IMR-90 (cell line): Measurements from ENCODE around the gene DDN. TPM values are rescaled to one million over a fixed set of nuclear protein-coding genes. Genes with fewer than 3 reads are reported as not detected.

Experiments used
- ATAC-seq: fragments of 200-7000 bp; cut with Tn5 transposase; 2 replicates; pipeline ENCODE4 v1.9.1; 2020; ENCODE audit warnings: low read depth, mild to moderate bottlenecking, moderate library complexity
- BruUV-seq: library from RNA; stranded (reverse); fragments of 400-500 nt; replicated peaks from 2 replicates; lab custom pipeline; 2021; lab: Mats Ljungman, UMichigan
- CTCF ChIA-PET: fragments of 300-600 bp; formaldehyde crosslinking; extraction: SDS; loops from one replicate; lab custom pipeline; 2021; ENCODE audit warnings: antibody characterized with exemption; lab: Yijun Ruan, JAX
- POLR2A ChIA-PET: fragments of 300-600 bp; sonication (Branson Sonifier 250); formaldehyde crosslinking; loops from one replicate; lab custom pipeline; 2022; ENCODE audit warnings: antibody characterized with exemption; ENCODE audit not compliant: unreplicated experiment; lab: Charles Lee
- DNase-seq: peaks from one replicate; pipeline ENCODE4 v3.0.0; 2013
- H2AFZ ChIP-seq: replicated peaks from 2 replicates; pipeline ENCODE3; 2013; ENCODE audit warnings: low read length, mild to moderate bottlenecking; ENCODE audit not compliant: poor library complexity
- H2AK5ac ChIP-seq: 2 replicates; pipeline ENCODE4 v1.6.1; 2013; ENCODE audit warnings: low read depth, low read length, inconsistent platforms
- H2AK9ac ChIP-seq: replicated peaks from 2 replicates; pipeline ENCODE3; 2013; ENCODE audit warnings: mild to moderate bottlenecking, low read depth, low read length, moderate library complexity; ENCODE audit not compliant: poor library complexity
- H2BK120ac ChIP-seq: 2 replicates; pipeline ENCODE4 v1.6.1; 2013; ENCODE audit warnings: low read depth, low read length, inconsistent platforms
- H2BK15ac ChIP-seq: 3 replicates; pipeline ENCODE4 v1.6.1; 2013; ENCODE audit warnings: low read depth, low read length, inconsistent platforms
- H2BK20ac ChIP-seq: 2 replicates; pipeline ENCODE4 v1.6.1; 2013; ENCODE audit warnings: low read depth, mild to moderate bottlenecking, inconsistent platforms, low read length, moderate library complexity
- H2BK5ac ChIP-seq: 2 replicates; pipeline ENCODE4 v1.6.1; 2013; ENCODE audit warnings: mild to moderate bottlenecking, low read depth, low read length, inconsistent platforms; ENCODE audit not compliant: poor library complexity, severe bottlenecking
- H3K14ac ChIP-seq: replicated peaks from 2 replicates; pipeline ENCODE4 v1.6.1; 2013; ENCODE audit warnings: low read depth, low read length, inconsistent platforms
- H3K18ac ChIP-seq: 2 replicates; pipeline ENCODE4 v1.6.1; 2013; ENCODE audit warnings: low read depth, low read length, control low read depth
- H3K23ac ChIP-seq: 2 replicates; pipeline ENCODE4 v1.6.1; 2013; ENCODE audit warnings: low read depth, low read length, inconsistent platforms
- H3K27ac ChIP-seq: 2 replicates; pipeline ENCODE4 v1.5.1; 2013; ENCODE audit warnings: mild to moderate bottlenecking, control low read depth, low read length; ENCODE audit not compliant: insufficient read depth
- H3K27me3 ChIP-seq: 2 replicates; pipeline ENCODE4 v1.6.1; 2013; ENCODE audit warnings: low read length; ENCODE audit not compliant: control insufficient read depth, insufficient read depth
- H3K36me3 ChIP-seq: 2 replicates; pipeline ENCODE4 v1.6.1; 2013; ENCODE audit warnings: low read length, mixed read lengths; ENCODE audit not compliant: control insufficient read depth, insufficient read depth
- H3K4ac ChIP-seq: 2 replicates; pipeline ENCODE4 v1.6.1; 2013; ENCODE audit warnings: low read depth, low read length, inconsistent platforms
- H3K4me1 ChIP-seq: 2 replicates; pipeline ENCODE4 v1.6.1; 2013; ENCODE audit warnings: low read length, mixed read lengths; ENCODE audit not compliant: control insufficient read depth, insufficient read depth
- H3K4me2 ChIP-seq: 2 replicates; pipeline ENCODE4 v1.6.1; 2013; ENCODE audit warnings: low read depth, mild to moderate bottlenecking, control low read depth, low read length, moderate library complexity
- H3K4me3 ChIP-seq: 2 replicates; pipeline ENCODE4 v1.5.1; 2013; ENCODE audit warnings: low read depth, mild to moderate bottlenecking, control low read depth, low read length, moderate library complexity; ENCODE audit not compliant: insufficient read depth
- H3K56ac ChIP-seq: 2 replicates; pipeline ENCODE4 v1.6.1; 2013; ENCODE audit warnings: low read length, inconsistent platforms; ENCODE audit not compliant: insufficient read depth; ENCODE audit errors: extremely low read depth
- H3K79me1 ChIP-seq, 2 experiments: 2 replicates each; pipeline ENCODE4 v1.6.1; 2013; ENCODE audit warnings: low read length in 2 of 2, inconsistent platforms in 1 of 2, low read depth in 1 of 2
- H3K9ac ChIP-seq: 2 replicates; pipeline ENCODE4 v1.6.1; 2013; ENCODE audit warnings: low read depth, low read length, control low read depth
- H3K9me1 ChIP-seq: 2 replicates; pipeline ENCODE4 v1.6.1; 2013; ENCODE audit warnings: low read length, inconsistent platforms; ENCODE audit not compliant: insufficient read depth
- H3K9me3 ChIP-seq: 2 replicates; pipeline ENCODE4 v1.6.1; 2013; ENCODE audit warnings: low read length; ENCODE audit not compliant: control insufficient read depth, insufficient read depth
- H4K20me1 ChIP-seq: 2 replicates; pipeline ENCODE4 v1.6.1; 2013; ENCODE audit warnings: low read length, inconsistent platforms; ENCODE audit not compliant: insufficient read depth
- H4K5ac ChIP-seq: 2 replicates; pipeline ENCODE4 v1.6.1; 2013; ENCODE audit warnings: mild to moderate bottlenecking, low read depth, low read length, control low read depth
- H4K8ac ChIP-seq, 2 experiments: 2 replicates each; pipeline ENCODE4 v1.6.1; 2013; ENCODE audit warnings: low read depth in 2 of 2, low read length in 2 of 2, control low read depth in 1 of 2, inconsistent platforms in 1 of 2
- H4K91ac ChIP-seq: 2 replicates; pipeline ENCODE4 v1.6.1; 2013; ENCODE audit warnings: low read depth, low read length, inconsistent platforms; ENCODE audit not compliant: insufficient read depth
- BHLHE40 ChIP-seq: fragments of 150-350 bp; IDR thresholded peaks from 2 replicates; pipeline ENCODE4 v1.6.1; 2016; ENCODE audit warnings: mild to moderate bottlenecking, low read depth, low read length
- CHD1 ChIP-seq: IDR thresholded peaks from 2 replicates; pipeline ENCODE4 v1.6.1; 2012; ENCODE audit warnings: low read depth, low read length, improper control_type of control experiment
- CTCF ChIP-seq: conservative IDR thresholded peaks from 2 replicates; pipeline ENCODE4 v1.5.1; 2012; ENCODE audit warnings: mild to moderate bottlenecking, low read depth, low read length, improper control_type of control experiment
- FOS ChIP-seq: fragments of 150-350 bp; IDR thresholded peaks from 2 replicates; pipeline ENCODE4 v1.6.1; 2016; ENCODE audit warnings: low read depth, low read length
- MAFK ChIP-seq: IDR thresholded peaks from 2 replicates; pipeline ENCODE4 v1.6.1; 2012; ENCODE audit warnings: low read depth, low read length, improper control_type of control experiment
- MAZ ChIP-seq: IDR thresholded peaks from 2 replicates; pipeline ENCODE4 v1.6.1; 2012; ENCODE audit warnings: low read depth, mild to moderate bottlenecking, low read length, improper control_type of control experiment, moderate library complexity, borderline replicate concordance
- NFE2L2 ChIP-seq: fragments of 150-350 bp; IDR thresholded peaks from 2 replicates; pipeline ENCODE4 v1.6.1; 2016; ENCODE audit warnings: low read depth, mild to moderate bottlenecking, low read length
- POLR2A ChIP-seq: IDR thresholded peaks from 2 replicates; pipeline ENCODE4 v1.6.1; 2012; ENCODE audit warnings: mild to moderate bottlenecking, low read depth, low read length
- RAD21 ChIP-seq: IDR thresholded peaks from 2 replicates; pipeline ENCODE4 v1.6.1; 2012; ENCODE audit warnings: low read length, improper control_type of control experiment
- RCOR1 ChIP-seq: IDR thresholded peaks from 2 replicates; pipeline ENCODE4 v1.6.1; 2012; ENCODE audit warnings: mild to moderate bottlenecking, low read length, improper control_type of control experiment; ENCODE audit not compliant: insufficient replicate concordance
- RFX5 ChIP-seq: IDR thresholded peaks from 2 replicates; pipeline ENCODE4 v1.8.0; 2012; ENCODE audit warnings: low read depth, mild to moderate bottlenecking, low read length, moderate library complexity
- SMC3 ChIP-seq: fragments of 150-350 bp; IDR thresholded peaks from 2 replicates; pipeline ENCODE4 v1.6.1; 2016; ENCODE audit warnings: low read depth, mild to moderate bottlenecking, antibody characterized with exemption, low read length, moderate library complexity
- WGBS, 2 experiments: methylation state at CpG; one replicate each; pipeline versions ENCODE4 v1.1.5 to v1.1.7; 2013; ENCODE audit warnings: missing lambda C conversion rate in 2 of 2; ENCODE audit not compliant: insufficient read length in 1 of 2; ENCODE audit errors: extremely low coverage in 2 of 2; 5-methylcytosine and 5-hydroxymethylcytosine counted together
- dilution Hi-C: fragments of 300-500 bp; cut with HindIII; formaldehyde crosslinking; loops from one replicate; pipeline ENCODE4 v1.14.3; 2018; ENCODE audit warnings: low sequenced_read_pairs; ENCODE audit not compliant: unreplicated experiment
- in situ Hi-C: fragments of 300-500 bp; cut with MboI; formaldehyde crosslinking; loops from 3 replicates; pipeline ENCODE4 v1.14.3; 2019; ENCODE audit warnings: low sequenced_read_pairs, inconsistent platforms, mixed read lengths
- intact Hi-C: fragments of 100-400 bp; cut with micrococcal nuclease; formaldehyde crosslinking; loops from 2 replicates; pipeline ENCODE4 v1.10.0; 2022
- polyA plus RNA-seq, 3 experiments: library from polyadenylated mRNA; depleted of rRNA; stranded (reverse); fragments of >200 nt; gene quantifications; 2 replicates each; pipeline ENCODE4 v1.2.3, GENCODE V29; 2012; ENCODE audit warnings: low replicate concordance in 1 of 3
- total RNA-seq: library from RNA; depleted of rRNA; stranded (reverse); fragments of >200 nt; gene quantifications from 2 replicates; pipeline ENCODE4 v1.2.3, GENCODE V29; 2012
- TF ChIP-seq, protein P1 (sequence below): fragments of 150-350 bp; IDR thresholded peaks from 2 replicates; pipeline ENCODE4 v1.6.1; 2017; ENCODE audit warnings: mild to moderate bottlenecking, antibody characterized with exemption, low read length, low read depth
- TF ChIP-seq, protein P2 (sequence below): fragments of 150-350 bp; IDR thresholded peaks from 2 replicates; pipeline ENCODE4 v1.6.1; 2016; ENCODE audit warnings: low read depth, mild to moderate bottlenecking, low read length, moderate library complexity, borderline replicate concordance

The DDN gene
- total and polyA plus RNA-seq, 2 of the 4 experiments (the other 2 are of a cell fraction) = 0.18 to 0.21 TPM

GRCh38 chr12:49008943-49009342, 9.8 kb upstream of the DDN start:
- TF ChIP-seq RFX5 (no peak), NFE2L2 (no peak), RCOR1 (no peak), MAZ (no peak), SMC3 (no peak), BHLHE40 (no peak), POLR2A (no peak), MAFK (no peak), CHD1 (no peak), FOS (no peak), CTCF (no peak), RAD21 (no peak)
- TF ChIP-seq, protein P1, sequence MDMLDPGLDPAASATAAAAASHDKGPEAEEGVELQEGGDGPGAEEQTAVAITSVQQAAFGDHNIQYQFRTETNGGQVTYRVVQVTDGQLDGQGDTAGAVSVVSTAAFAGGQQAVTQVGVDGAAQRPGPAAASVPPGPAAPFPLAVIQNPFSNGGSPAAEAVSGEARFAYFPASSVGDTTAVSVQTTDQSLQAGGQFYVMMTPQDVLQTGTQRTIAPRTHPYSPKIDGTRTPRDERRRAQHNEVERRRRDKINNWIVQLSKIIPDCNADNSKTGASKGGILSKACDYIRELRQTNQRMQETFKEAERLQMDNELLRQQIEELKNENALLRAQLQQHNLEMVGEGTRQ = no peak
- TF ChIP-seq, protein P2, sequence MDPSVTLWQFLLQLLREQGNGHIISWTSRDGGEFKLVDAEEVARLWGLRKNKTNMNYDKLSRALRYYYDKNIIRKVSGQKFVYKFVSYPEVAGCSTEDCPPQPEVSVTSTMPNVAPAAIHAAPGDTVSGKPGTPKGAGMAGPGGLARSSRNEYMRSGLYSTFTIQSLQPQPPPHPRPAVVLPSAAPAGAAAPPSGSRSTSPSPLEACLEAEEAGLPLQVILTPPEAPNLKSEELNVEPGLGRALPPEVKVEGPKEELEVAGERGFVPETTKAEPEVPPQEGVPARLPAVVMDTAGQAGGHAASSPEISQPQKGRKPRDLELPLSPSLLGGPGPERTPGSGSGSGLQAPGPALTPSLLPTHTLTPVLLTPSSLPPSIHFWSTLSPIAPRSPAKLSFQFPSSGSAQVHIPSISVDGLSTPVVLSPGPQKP = no peak
- Histone ChIP-seq H3K4me1 (peaks cover 3% of the 10 kb centered on the region), H3K9me3 (no peaks in the 10 kb centered on the region), H3K36me3 (peaks cover 27% of the 10 kb centered on the region), H3K27me3 (no peaks in the 10 kb centered on the region), H3K4ac (no peak overlapping the region), H4K5ac (no peak overlapping the region), H3K23ac (no peak overlapping the region), H2AK9ac (no peak overlapping the region), H3K4me3 (no peak overlapping the region), H4K91ac (no peak overlapping the region), H3K56ac (no peak overlapping the region), H2BK20ac (no peak overlapping the region), H3K14ac (no peak overlapping the region), H2BK120ac (no peak overlapping the region), H3K79me1 (peaks cover 14 to 30% of the 10 kb centered on the region in 2 experiments), H3K27ac (no peak overlapping the region), H2BK15ac (no peak overlapping the region), H3K9ac (no peak overlapping the region), H3K9me1 (peaks cover 8% of the 10 kb centered on the region; the same call in 1 of the 2 replicates), H3K4me2 (no peak overlapping the region), H4K20me1 (peaks cover 3% of the 10 kb centered on the region; the same call in 1 of the 2 replicates), H2AFZ (no peak overlapping the region), H4K8ac (no peak overlapping the region), H2BK5ac (no peak overlapping the region), H2AK5ac (no peak overlapping the region), H3K18ac (no peak overlapping the region)
- intact Hi-C loops (no loop called here), in situ Hi-C loops (no loop called here), dilution Hi-C loops (no loop called here)
- DNase-seq (no peak), ATAC-seq (peak; percentile 42; the same call in 1 of the 2 replicates)
- CTCF ChIA-PET = interaction anchor here (0.6 kb wide), 1 partner anchor 58 kb away, joined by 4 read pairs; no protein-coding TSS in a partner anchor
- no CpG with 5 or more reads among the region's 1 CpG for WGBS, 2 experiments
- BruUV-seq = no TSS peak
- POLR2A ChIA-PET = no interaction called here
